Suprapubic skin (tissue), 3 donors: ENCODE results near the gene SMAD7.

Experiments
- CTCF ChIP-seq, 2 donors: fragments of 200-600 bp in 1 of 2; fragments of 450-650 bp in 1 of 2; sonication (generic) in 1 of 2; IDR thresholded peaks; one replicate each; pipeline ENCODE4 v1.5.1; 2016 to 2019; ENCODE audit warnings: antibody characterized with exemption in 2 of 2, mild to moderate bottlenecking in 1 of 2, moderate library complexity in 1 of 2
- POLR2A ChIP-seq, 2 donors: fragments of 450-650 bp; IDR thresholded peaks; one replicate each; pipeline ENCODE4 v1.6.1; 2017; ENCODE audit warnings: antibody characterized with exemption in 2 of 2, mild to moderate bottlenecking in 2 of 2, moderate library complexity in 2 of 2

- TF ChIP-seq POLR2A (IDR thresholded peaks at IDR 0.05) (no peak), CTCF (IDR thresholded peaks at IDR 0.05) (no peak)
These were observed 72.8 kb downstream of the SMAD7 start for GRCh38 chr18:48877941-48878340.
